MV-4-11 (cell line): ENCODE results near the gene GUCA2B.

Source experiments
- DNase-seq: peaks from one replicate; lab custom pipeline; 2025; lab: John Stamatoyannopoulos, UW

GUCA2B gene

DNA sequence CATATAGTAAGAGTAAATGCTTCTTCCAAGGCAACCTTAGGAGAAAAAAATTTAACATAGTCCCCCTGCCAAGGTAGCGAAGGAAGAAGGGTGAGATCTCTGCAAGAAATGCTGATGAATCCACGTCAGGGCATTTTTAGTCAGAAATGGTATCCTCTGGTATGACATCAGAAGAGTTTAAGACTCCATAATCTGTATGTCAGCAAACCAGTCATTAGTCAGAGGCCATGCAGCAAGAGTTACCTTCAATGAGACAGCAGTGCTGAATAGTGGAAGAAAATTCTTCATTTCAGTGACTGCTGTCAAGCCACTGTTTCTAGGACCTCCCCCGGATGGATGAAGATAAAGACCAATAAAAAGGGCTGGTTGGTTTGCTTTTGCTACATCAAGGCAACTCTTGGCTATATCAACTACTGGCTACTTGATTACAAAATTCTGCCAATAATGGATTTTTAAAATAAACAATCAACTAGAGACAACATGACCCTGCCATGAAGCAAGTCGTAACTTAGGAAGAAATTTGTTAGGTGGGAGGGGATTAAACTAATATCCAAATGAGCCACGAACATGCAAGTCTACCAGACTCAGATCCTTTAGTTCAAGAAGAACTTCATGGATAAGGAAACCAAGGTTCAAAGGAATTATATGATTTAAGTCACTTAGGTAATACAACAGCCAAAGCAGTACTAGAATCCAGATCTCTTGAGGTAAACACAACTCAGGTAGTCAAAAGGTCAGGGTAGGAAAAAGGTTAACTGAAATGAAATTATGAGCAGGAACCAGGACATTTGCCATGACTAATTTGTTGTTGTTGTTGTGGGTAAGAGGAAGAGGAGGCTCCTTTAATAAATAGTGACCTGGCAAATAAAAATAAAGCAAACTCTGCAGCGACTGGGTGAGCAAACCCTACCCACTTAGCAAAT, 37.0 kb downstream of the GUCA2B start:
- DNase-seq = no peak

DNA sequence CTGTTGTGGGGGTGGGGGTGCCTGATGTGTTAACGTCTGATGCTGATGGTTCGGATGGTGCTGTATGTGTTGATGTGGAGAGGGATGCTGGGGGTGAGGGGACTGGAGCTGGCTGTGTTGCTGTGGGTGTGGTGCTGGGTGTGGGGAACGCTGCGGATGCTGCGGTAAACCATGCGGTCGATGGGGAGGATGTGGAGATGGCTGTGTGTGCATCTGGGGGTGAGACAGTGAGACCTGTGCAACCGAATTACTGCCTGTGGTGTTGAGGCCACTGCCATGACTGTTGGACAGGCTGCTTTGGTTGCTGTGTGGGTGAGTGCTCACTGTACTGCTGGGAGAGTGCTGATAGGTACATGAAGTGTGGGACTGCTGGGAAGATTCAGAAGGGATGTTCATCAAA, 38.1 kb downstream of the GUCA2B start:
- DNase-seq = no peak

DNA sequence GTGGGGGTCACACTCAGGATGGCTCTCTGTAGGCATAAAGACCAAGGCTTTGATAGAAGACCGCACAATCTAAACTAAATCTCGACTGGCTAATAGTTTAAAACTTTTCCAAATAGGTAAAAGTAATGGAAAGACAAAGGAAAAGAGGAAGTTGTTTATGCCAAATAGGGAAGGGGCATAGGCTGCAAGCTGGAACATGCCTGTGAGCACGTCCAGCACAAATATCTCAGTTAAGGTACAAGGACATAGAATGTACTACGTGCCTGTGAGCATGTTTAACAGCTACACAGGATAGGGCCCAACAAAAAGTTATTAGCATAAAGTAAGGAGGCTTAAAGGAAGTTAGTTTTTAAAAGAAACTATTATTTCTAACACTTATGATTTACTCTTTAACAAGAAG, 38.9 kb downstream of the GUCA2B start:
- DNase-seq = no peak

DNA sequence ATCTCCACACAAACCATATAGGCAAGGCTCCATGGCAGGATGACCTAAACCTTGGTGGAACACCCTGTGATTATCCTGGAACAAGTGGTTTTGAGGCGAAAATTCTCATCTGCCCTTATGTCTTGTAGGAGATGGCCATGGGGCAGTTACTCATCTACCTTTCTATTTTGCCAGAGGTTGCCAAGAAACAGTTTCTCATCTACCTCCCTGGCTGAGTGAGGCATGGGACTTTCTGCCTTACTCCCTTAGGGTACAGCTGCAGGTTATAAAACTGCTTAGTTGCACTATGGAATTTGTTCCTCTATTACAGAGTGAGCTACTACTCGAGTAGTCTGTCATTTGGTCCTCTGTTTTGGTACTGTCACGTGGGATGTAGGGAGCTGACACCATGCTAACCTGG, 42.6 kb downstream of the GUCA2B start:
- DNase-seq = no peak

DNA sequence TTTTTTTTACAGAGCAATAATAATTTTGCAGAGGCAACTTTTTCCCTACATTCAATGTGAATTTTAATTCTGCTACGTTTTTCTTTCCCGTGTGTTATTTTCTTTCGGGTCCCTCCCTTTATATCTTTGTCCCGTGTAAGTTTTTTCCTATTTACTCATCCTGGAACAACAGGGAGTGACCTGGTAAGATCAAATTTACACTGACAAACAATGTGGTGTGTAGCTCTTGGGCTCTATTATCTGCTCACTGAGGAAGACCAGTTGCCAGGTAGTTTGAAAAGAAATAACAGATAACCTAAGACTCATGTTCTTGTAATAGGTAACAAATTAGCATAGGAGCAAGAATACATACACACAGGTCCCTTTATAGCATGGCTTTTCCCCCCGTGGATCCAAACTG, 45.0 kb downstream of the GUCA2B start:
- no peak for DNase-seq

DNA sequence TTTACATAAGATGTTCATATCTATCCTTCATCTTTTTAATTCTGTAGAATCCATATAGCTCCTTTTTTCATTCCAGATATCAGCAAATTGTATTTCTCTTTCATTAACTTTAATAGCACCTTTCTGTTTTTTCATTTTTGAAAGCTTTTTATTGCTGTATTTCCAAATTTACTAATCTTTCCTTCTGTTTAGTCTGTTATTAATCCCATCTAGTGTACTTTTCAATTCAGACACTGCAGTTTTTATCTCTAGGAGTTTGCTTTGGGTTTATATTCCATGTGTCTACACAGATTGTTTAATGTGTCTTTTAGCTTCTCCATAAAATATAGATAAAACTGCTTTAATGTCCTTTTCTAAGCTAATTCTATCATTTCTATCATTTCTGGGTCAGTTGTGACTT, 48.8 kb downstream of the GUCA2B start:
- DNase-seq = no peak
